HEK293 (cell line): ENCODE measurements around the gene LIMK1.
"Not testable (repeated sequence)": the region's sequence is repeated elsewhere in the genome, so short reads cannot be mapped to it uniquely, and the experiment has no call there.

Source experiments
- MZF1 ChIP-seq: fragments of 450-650 bp; formaldehyde crosslinking; IDR thresholded peaks from 2 replicates; pipeline ENCODE4 v1.5.1; 2017; ENCODE audit warnings: missing biosample characterization, missing genetic modification characterization, borderline replicate concordance
- ZNF48 ChIP-seq: fragments of 450-650 bp; formaldehyde crosslinking; IDR thresholded peaks from 2 replicates; pipeline ENCODE4 v1.5.1; 2016; ENCODE audit warnings: missing biosample characterization, missing genetic modification characterization
- ZNF548 ChIP-seq: fragments of 450-650 bp; formaldehyde crosslinking; IDR thresholded peaks from 2 replicates; pipeline ENCODE4 v1.5.1; 2016; ENCODE audit warnings: missing biosample characterization, missing genetic modification characterization
- ZNF623 ChIP-seq: fragments of 450-650 bp; formaldehyde crosslinking; IDR thresholded peaks from 2 replicates; pipeline ENCODE4 v1.5.1; 2016; ENCODE audit warnings: missing biosample characterization, missing genetic modification characterization
- TF ChIP-seq, protein P1 (sequence below): fragments of 450-650 bp; formaldehyde crosslinking; IDR thresholded peaks from 2 replicates; pipeline ENCODE4 v1.5.1; 2016; ENCODE audit warnings: missing biosample characterization, missing genetic modification characterization

DNA sequence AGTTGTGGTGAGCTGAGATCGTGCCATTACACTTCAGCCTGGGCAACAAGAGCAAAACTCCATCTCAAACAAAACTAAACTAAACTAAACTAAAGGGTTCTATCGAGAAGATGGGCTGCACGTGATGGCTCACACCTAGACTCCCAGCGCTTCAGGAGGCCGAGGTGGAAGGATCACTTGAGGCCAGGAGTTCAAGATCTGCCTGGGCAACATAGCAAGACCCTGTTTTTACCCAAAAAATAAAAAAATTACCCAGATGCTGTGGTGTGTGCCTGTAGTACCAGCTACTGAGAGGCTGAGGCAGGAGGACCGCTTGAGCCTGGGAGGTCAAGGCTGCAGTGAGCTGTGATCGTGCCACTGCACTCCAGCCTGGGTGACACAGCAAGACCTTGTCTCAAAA lies 40.3 kb downstream of the LIMK1 start:
- not testable (repeated sequence) for TF ChIP-seq ZNF548; ZNF623; MZF1 (tag by site-specific recombination); ZNF48 (tag by site-specific recombination)
- TF ChIP-seq, protein P1, sequence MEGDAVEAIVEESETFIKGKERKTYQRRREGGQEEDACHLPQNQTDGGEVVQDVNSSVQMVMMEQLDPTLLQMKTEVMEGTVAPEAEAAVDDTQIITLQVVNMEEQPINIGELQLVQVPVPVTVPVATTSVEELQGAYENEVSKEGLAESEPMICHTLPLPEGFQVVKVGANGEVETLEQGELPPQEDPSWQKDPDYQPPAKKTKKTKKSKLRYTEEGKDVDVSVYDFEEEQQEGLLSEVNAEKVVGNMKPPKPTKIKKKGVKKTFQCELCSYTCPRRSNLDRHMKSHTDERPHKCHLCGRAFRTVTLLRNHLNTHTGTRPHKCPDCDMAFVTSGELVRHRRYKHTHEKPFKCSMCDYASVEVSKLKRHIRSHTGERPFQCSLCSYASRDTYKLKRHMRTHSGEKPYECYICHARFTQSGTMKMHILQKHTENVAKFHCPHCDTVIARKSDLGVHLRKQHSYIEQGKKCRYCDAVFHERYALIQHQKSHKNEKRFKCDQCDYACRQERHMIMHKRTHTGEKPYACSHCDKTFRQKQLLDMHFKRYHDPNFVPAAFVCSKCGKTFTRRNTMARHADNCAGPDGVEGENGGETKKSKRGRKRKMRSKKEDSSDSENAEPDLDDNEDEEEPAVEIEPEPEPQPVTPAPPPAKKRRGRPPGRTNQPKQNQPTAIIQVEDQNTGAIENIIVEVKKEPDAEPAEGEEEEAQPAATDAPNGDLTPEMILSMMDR (tag by site-specific recombination): not testable (repeated sequence)
